Nephron progenitor cell (in vitro differentiated cells): ENCODE measurements around the gene MYO3A.

ENCODE experiments used
- DNase-seq: peaks from one replicate; pipeline ENCODE4 v3.0.0; 2021
- H3K27ac Mint-ChIP-seq: 2 replicates; pipeline ENCODE4 v1.8.0; 2021; ENCODE audit warnings: mild to moderate bottlenecking, moderate library complexity, mixed read lengths
- H3K27me3 Mint-ChIP-seq: 2 replicates; pipeline ENCODE4 v1.8.0; 2021; ENCODE audit warnings: mild to moderate bottlenecking, low read depth, mixed read lengths; ENCODE audit not compliant: poor library complexity
- H3K36me3 Mint-ChIP-seq: 2 replicates; pipeline ENCODE4 v1.8.0; 2021; ENCODE audit warnings: low read depth, mixed read lengths
- H3K4me1 Mint-ChIP-seq: 2 replicates; pipeline ENCODE4 v1.8.0; 2021; ENCODE audit warnings: mixed read lengths
- H3K4me3 Mint-ChIP-seq: 2 replicates; pipeline ENCODE4 v1.8.0; 2021; ENCODE audit warnings: mild to moderate bottlenecking, moderate library complexity, mixed read lengths
- H3K9me3 Mint-ChIP-seq: 2 replicates; pipeline ENCODE4 v1.8.0; 2021; ENCODE audit warnings: mild to moderate bottlenecking, moderate library complexity, mixed read lengths
- TF ChIP-seq, protein P1 (sequence below): fragments of 200-600 bp; sonication (generic); IDR thresholded peaks from 2 replicates; pipeline ENCODE4 v1.5.0; 2021; ENCODE audit warnings: antibody characterized with exemption

The MYO3A gene

DNA sequence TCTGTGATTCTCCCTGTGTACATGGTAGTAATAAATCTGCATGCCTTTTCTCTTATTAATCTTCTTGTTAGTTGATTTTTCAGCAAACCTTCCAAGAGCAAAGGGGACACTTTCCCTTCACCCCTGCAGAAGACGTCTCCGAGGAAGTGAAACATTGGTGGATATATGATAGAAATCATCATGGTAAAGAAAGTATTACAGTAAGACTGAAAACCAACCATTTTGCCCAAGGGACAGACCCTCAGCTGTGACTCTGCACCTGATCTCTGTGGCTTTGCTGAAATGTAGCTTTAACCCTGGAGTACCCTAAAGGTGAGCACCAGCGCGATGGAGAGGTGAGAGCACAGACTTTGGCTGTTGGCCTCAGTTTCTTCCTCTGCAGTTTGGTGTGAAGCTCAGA is 32.8 kb upstream of the MYO3A start:
- TF ChIP-seq, protein P1, sequence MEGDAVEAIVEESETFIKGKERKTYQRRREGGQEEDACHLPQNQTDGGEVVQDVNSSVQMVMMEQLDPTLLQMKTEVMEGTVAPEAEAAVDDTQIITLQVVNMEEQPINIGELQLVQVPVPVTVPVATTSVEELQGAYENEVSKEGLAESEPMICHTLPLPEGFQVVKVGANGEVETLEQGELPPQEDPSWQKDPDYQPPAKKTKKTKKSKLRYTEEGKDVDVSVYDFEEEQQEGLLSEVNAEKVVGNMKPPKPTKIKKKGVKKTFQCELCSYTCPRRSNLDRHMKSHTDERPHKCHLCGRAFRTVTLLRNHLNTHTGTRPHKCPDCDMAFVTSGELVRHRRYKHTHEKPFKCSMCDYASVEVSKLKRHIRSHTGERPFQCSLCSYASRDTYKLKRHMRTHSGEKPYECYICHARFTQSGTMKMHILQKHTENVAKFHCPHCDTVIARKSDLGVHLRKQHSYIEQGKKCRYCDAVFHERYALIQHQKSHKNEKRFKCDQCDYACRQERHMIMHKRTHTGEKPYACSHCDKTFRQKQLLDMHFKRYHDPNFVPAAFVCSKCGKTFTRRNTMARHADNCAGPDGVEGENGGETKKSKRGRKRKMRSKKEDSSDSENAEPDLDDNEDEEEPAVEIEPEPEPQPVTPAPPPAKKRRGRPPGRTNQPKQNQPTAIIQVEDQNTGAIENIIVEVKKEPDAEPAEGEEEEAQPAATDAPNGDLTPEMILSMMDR, result no peak
- H3K27me3 Mint-ChIP-seq, result no peaks in the 10 kb centered on the region
- DNase-seq, result no peak
- H3K9me3 Mint-ChIP-seq, result no peaks in the 10 kb centered on the region
- H3K27ac Mint-ChIP-seq, result no peak overlapping the region
- H3K4me3 Mint-ChIP-seq, result no peak overlapping the region
- H3K36me3 Mint-ChIP-seq, result no peaks in the 10 kb centered on the region
- peaks cover 16% of the 10 kb centered on the region for H3K4me1 Mint-ChIP-seq

DNA sequence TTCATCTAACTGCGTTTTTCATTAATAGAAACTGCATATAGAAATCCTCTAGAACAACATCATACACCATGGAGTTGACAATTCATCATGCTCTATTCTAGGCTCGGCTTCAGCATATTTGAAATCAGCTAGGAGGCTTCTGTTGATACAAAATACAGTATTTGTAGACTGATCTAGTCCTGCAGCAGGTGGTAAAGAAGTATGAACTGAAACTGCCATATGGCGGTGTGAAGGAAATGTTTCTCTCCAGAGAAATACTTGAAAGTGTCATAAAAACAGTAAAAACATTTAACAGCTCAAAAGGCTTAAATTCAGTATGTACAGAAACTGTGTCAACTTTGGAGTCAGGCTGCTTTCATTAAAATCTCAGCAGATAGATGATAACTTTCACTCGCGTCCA is 32.0 kb upstream of the MYO3A start:
- peaks cover 11% of the 10 kb centered on the region for H3K4me1 Mint-ChIP-seq

DNA sequence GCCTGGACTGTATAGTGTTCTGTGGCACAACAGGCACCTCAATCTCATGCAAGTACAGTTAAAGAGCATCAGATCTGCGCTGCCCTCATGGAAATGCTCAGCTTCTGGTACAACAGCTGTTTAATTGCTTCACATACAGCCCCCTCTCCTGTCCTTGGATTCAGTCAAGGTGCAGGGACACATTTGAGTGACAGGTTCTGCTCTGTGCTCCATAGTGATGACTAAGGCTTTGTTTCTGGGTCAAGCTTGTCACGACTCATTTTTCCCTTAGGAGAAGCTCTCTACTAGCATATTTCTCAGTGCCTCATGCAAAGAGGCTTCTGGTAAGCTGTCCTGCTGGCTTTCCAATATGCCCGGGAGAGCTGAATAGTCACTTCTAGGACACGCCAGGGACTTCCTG is 26.8 kb upstream of the MYO3A start:
- H3K27me3 Mint-ChIP-seq, result peaks cover 5% of the 10 kb centered on the region
- no peaks in the 10 kb centered on the region for H3K4me1 Mint-ChIP-seq
- TF ChIP-seq, protein P1, result no peak
- DNase-seq, result no peak
- no peak overlapping the region for H3K27ac Mint-ChIP-seq
- H3K36me3 Mint-ChIP-seq, result no peaks in the 10 kb centered on the region
- peaks cover 27% of the 10 kb centered on the region for H3K9me3 Mint-ChIP-seq
- no peak overlapping the region for H3K4me3 Mint-ChIP-seq

More for the DNA sequence above, 32.0 kb upstream of the MYO3A start:
- Mint-ChIP-seq H3K9me3 (no peaks in the 10 kb centered on the region), H3K27me3 (no peaks in the 10 kb centered on the region), H3K4me3 (no peak overlapping the region), H3K36me3 (no peaks in the 10 kb centered on the region), H3K27ac (no peak overlapping the region)
- TF ChIP-seq, protein P1, result no peak
- no peak for DNase-seq

DNA sequence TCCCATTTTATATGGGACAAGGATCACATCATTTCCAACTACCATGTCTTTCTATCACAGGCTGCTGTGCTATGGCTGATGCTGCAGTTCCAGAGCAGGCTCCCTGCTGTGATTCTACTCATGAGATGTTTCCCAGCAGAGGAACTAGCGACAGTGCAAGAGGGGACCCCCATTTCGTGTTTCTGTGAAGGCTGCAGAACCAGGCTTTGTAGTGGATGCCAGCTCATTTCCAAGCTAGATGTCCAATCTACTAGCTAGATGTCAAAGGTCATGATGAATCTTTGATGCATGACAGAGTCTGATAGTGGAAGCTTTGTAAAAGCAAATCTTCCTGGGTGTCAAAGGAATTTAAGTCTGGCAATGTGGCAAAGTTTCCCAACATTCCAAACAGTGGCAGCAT is 21.2 kb upstream of the MYO3A start:
- Mint-ChIP-seq H3K4me3 (no peak overlapping the region), H3K4me1 (peaks cover 5% of the 10 kb centered on the region), H3K27me3 (peaks cover 4% of the 10 kb centered on the region), H3K27ac (no peak overlapping the region), H3K36me3 (no peaks in the 10 kb centered on the region), H3K9me3 (peaks cover 50% of the 10 kb centered on the region)
- TF ChIP-seq, protein P1, result no peak
- DNase-seq, result no peak

DNA sequence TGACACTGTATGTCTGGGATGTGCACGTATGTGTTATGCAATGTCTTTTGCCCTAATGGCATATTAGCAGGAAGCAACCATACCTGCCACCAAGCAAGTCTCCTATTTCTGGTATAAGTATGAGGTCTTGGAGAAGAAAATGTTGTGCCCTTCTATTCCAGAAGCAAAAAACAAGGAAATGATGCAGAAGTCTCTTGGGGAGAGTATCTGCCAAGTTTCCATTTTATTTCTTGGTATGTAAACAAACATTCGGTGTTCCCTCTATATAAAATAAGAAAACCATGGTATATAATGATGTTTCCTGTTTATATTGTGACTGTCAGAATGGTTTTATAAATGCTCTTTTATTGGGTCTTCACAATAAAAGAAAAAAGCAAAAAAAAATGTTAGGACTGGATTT is 19.3 kb upstream of the MYO3A start:
- H3K27ac Mint-ChIP-seq, result no peak overlapping the region
- peaks cover 36% of the 10 kb centered on the region for H3K9me3 Mint-ChIP-seq
- TF ChIP-seq, protein P1, result no peak
- H3K4me3 Mint-ChIP-seq, result no peak overlapping the region
- DNase-seq, result no peak
- peaks cover 5% of the 10 kb centered on the region for H3K4me1 Mint-ChIP-seq
- no peaks in the 10 kb centered on the region for H3K36me3 Mint-ChIP-seq
- H3K27me3 Mint-ChIP-seq, result no peaks in the 10 kb centered on the region

DNA sequence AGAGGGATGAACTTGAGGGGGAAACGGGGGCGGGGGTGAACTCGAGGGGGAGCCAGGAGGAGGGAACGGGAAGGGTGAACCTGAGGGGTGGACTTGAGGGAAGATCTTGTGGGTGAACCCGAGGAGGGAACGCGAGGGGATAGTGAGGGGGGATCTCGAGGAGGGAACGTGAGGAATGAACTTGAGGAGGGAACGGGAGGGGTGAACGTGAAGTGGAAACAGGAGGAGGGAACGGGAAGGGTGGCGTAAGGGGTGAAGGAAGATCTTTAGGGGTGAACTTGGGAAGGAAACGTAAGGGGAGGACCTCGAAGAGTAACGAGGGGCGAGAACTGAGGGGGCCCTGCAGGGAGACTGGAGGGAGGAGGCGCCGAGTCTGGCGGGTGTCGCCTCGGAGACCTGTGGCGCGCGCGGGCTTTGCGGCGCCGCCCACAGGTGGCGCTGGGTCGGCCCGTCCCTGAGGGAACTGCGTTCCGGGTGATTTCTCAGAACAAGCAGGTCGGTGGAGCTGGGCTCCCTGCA is 651 bp downstream of the MYO3A start:
- peak; percentile 68 for DNase-seq
- TF ChIP-seq, protein P1, result peak; percentile 51
- no peaks in the 10 kb centered on the region for H3K9me3 Mint-ChIP-seq
- H3K27ac Mint-ChIP-seq, result no peak overlapping the region
- H3K27me3 Mint-ChIP-seq, result peaks cover 47% of the 10 kb centered on the region
- no peaks in the 10 kb centered on the region for H3K36me3 Mint-ChIP-seq
- peak overlapping the region; percentile 95 for H3K4me3 Mint-ChIP-seq
- peaks cover 9% of the 10 kb centered on the region for H3K4me1 Mint-ChIP-seq
